Ascending aorta (tissue), 2 donors: ENCODE data around the gene TUB. TPM values are rescaled to one million over a fixed set of nuclear protein-coding genes. Genes with fewer than 3 reads are reported as not detected.

ENCODE experiments used
- DNase-seq, 2 donors: peaks; one replicate each; pipeline ENCODE4 v3.0.0-alpha.2; 2019; ENCODE audit warnings: low spot score in 2 of 2
- H3K27ac ChIP-seq, 2 donors: fragments of 200-600 bp; sonication (generic); one replicate each; pipeline ENCODE4 v1.5.1; 2016 to 2017; ENCODE audit warnings: mild to moderate bottlenecking in 1 of 2
- H3K27me3 ChIP-seq: fragments of 200-600 bp; sonication (generic); one replicate; pipeline ENCODE4 v1.5.1; 2017
- H3K36me3 ChIP-seq, 2 donors: fragments of 200-600 bp; sonication (generic); one replicate each; pipeline ENCODE4 v1.5.1; 2016
- H3K4me1 ChIP-seq, 2 donors: fragments of 200-600 bp; sonication (generic); one replicate each; pipeline ENCODE4 v1.5.1; 2016 to 2017; ENCODE audit warnings: mild to moderate bottlenecking in 1 of 2
- H3K4me3 ChIP-seq, 2 donors: fragments of 200-600 bp; sonication (generic); one replicate each; pipeline ENCODE4 v1.5.1; 2016 to 2017; ENCODE audit warnings: mild to moderate bottlenecking in 1 of 2
- H3K9me3 ChIP-seq, 2 donors: fragments of 200-600 bp; sonication (generic); one replicate each; pipeline ENCODE4 v1.5.1; 2016
- intact Hi-C: fragments of 100-400 bp; cut with DNase I; formaldehyde crosslinking; loops from one replicate; pipeline ENCODE4 v1.15.1; 2023
- total RNA-seq: library from RNA; depleted of rRNA; stranded (reverse); fragments of >200 nt; gene quantifications from one replicate; pipeline ENCODE4 v1.1.0, GENCODE V29; 2016
- TF ChIP-seq, protein P1 (sequence below), 3 experiments: fragments of 200-600 bp in 2 of 3; fragments of 450-650 bp in 1 of 3; sonication (generic) in 2 of 3; IDR thresholded peaks; one replicate each; pipeline ENCODE4 v1.5.1; 2016 to 2019; ENCODE audit warnings: antibody characterized with exemption in 3 of 3, mild to moderate bottlenecking in 1 of 3, moderate library complexity in 1 of 3

The TUB gene
- total RNA-seq, 1 donor from 2014 or later = 12.9 TPM

DNA sequence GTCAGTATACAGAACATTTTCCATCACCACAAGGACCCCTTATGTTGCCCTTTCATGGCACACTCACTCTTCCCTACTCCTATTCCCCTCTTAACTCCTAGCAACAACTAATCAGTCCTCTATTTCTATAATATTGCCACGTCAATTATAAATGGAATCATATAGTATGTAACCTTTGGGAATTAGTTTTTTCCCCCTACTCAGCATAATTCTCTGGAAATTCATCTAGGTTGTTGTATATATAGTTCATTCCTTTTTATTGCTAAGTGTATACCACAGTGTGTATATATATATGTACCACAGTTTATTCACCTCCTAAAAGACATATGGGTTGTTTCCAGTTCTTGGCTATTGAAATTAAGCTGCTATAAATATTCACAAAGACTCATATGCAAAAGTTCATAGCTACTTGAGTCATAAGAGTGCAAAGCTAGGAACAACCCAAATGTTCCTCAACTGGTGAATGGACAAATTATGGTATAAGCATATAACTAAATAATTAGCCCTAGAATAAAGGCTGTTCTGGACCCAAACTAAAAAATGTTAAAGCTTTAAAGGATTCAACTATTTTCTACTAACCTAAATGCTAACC lies 41.3 kb downstream of the TUB start:
- H3K36me3 ChIP-seq = no peaks in the 10 kb centered on the region
- intact Hi-C loops = no loop called here
- H3K27me3 ChIP-seq = no peaks in the 10 kb centered on the region
- DNase-seq = no peak
- no peaks in the 10 kb centered on the region for H3K9me3 ChIP-seq
- H3K4me3 ChIP-seq = no peak overlapping the region
- no peaks in the 10 kb centered on the region for H3K4me1 ChIP-seq
- no peak overlapping the region for H3K27ac ChIP-seq
- TF ChIP-seq, protein P1, sequence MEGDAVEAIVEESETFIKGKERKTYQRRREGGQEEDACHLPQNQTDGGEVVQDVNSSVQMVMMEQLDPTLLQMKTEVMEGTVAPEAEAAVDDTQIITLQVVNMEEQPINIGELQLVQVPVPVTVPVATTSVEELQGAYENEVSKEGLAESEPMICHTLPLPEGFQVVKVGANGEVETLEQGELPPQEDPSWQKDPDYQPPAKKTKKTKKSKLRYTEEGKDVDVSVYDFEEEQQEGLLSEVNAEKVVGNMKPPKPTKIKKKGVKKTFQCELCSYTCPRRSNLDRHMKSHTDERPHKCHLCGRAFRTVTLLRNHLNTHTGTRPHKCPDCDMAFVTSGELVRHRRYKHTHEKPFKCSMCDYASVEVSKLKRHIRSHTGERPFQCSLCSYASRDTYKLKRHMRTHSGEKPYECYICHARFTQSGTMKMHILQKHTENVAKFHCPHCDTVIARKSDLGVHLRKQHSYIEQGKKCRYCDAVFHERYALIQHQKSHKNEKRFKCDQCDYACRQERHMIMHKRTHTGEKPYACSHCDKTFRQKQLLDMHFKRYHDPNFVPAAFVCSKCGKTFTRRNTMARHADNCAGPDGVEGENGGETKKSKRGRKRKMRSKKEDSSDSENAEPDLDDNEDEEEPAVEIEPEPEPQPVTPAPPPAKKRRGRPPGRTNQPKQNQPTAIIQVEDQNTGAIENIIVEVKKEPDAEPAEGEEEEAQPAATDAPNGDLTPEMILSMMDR (IDR thresholded peaks at IDR 0.05) = no peak

- TF ChIP-seq, protein P1 (IDR thresholded peaks at IDR 0.05) = no peak
- Histone ChIP-seq H3K36me3 (no peaks in the 10 kb centered on the region), H3K4me1 (no peaks in the 10 kb centered on the region), H3K4me3 (no peak overlapping the region), H3K27ac (no peak overlapping the region), H3K27me3 (no peaks in the 10 kb centered on the region), H3K9me3 (no peaks in the 10 kb centered on the region)
- DNase-seq = no peak
- intact Hi-C loops = no loop called here
Measured at GRCh38 chr11:8126649-8127289, 45.8 kb downstream of the TUB start.

- Histone ChIP-seq H3K36me3 (no peaks in the 10 kb centered on the region), H3K4me1 (no peaks in the 10 kb centered on the region), H3K27ac (no peak overlapping the region), H3K27me3 (no peaks in the 10 kb centered on the region), H3K4me3 (no peak overlapping the region), H3K9me3 (no peaks in the 10 kb centered on the region)
- no peak for DNase-seq
- intact Hi-C loops = no loop called here
- TF ChIP-seq, protein P1 (IDR thresholded peaks at IDR 0.05) = no peak
Measured at GRCh38 chr11:8127447-8127846, 46.4 kb downstream of the TUB start.

DNA sequence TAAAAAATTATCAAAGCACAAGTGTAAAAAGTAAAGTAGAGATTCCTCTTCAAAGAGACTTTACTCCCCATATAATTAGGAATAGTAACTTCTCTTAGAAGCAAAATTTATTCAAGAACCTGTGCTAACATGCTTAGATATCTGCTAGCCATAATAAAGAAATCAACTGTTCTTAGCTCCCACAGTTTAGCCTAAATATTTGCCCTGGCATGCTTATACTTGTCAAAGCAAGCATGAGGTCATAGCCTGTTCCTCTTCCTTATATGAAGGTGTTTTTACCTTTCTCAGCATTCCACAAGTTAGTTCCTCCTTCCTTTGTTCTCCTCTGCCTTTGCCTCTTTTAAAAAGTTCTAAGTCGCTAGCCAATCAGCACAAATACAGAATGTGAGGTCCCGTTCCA lies 57.5 kb downstream of the TUB start:
- H3K27me3 ChIP-seq = no peaks in the 10 kb centered on the region
- no peak for DNase-seq
- no peak overlapping the region for H3K27ac ChIP-seq
- H3K9me3 ChIP-seq = no peaks in the 10 kb centered on the region
- no peaks in the 10 kb centered on the region for H3K4me1 ChIP-seq
- H3K36me3 ChIP-seq = peaks cover 0 to 3% of the 10 kb centered on the region in 2 donors
- TF ChIP-seq, protein P1 (IDR thresholded peaks at IDR 0.05) = no peak
- H3K4me3 ChIP-seq = no peak overlapping the region
- intact Hi-C loops = no loop called here

DNA sequence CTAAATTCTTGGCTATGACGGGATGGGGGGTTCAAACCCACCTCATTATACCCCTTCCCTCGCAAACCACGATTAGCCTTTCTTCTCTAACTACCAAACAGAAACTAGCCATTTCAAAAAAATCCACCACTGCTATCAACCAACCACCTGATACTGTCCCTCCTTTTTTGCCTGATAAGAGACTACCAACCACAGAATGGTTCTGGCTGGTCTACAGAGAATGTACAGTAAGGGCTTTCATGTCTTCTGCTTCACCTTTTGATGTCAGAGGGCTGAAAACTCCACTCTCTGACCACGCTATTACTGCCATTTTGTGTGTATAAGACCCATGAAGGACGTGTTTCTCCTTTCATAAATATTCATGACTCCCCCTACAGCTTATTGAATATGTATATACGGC lies 68.7 kb downstream of the TUB start:
- no peak overlapping the region for H3K4me3 ChIP-seq

More for the DNA sequence above, 68.7 kb downstream of the TUB start:
- Histone ChIP-seq H3K27ac (no peak overlapping the region), H3K36me3 (no peaks in the 10 kb centered on the region), H3K4me1 (no peaks in the 10 kb centered on the region), H3K9me3 (no peaks in the 10 kb centered on the region), H3K27me3 (no peaks in the 10 kb centered on the region)
- intact Hi-C loops = no loop called here
- DNase-seq = no peak
- TF ChIP-seq, protein P1 (IDR thresholded peaks at IDR 0.05) = no peak

Other genes starting within 250 kb of the TUB start
- not detected for gene OR10A6, start 149.9 kb upstream of the TUB start, total RNA-seq
- not detected for gene OR10A3, start 139.5 kb upstream of the TUB start, total RNA-seq
- gene NLRP10, start 115.8 kb upstream of the TUB start, total RNA-seq = not detected
- 319 TPM for gene EIF3F, start 93.9 kb upstream of the TUB start, total RNA-seq
- 5.3 TPM for gene RIC3, start 87.8 kb downstream of the TUB start, total RNA-seq
- gene LMO1, start 182.7 kb downstream of the TUB start, total RNA-seq = not detected